ENCODE results near the gene ACER3. TPM values are rescaled to one million over a fixed set of nuclear protein-coding genes. Genes with fewer than 3 reads are reported as not detected.
"Not testable (repeated sequence)": the region's sequence is repeated elsewhere in the genome, so short reads cannot be mapped to it uniquely, and the experiment has no call there.

Gene ACER3
- total RNA-seq, 1 experiment from 2014 or later = 26.2 TPM

GRCh38 chr11:76974179-76974891, 113.6 kb downstream of the ACER3 start:
- no peak for DNase-seq (ENCODE audit: low spot score)
- in situ Hi-C loops (cut with HindIII; ENCODE audit: low sequenced_read_pairs) = no loop called here

- in situ Hi-C loops (cut with HindIII; ENCODE audit: low sequenced_read_pairs) = no loop called here
- no peak for DNase-seq (ENCODE audit: low spot score)
Measured at GRCh38 chr11:76975513-76975912, 114.8 kb downstream of the ACER3 start.

- in situ Hi-C loops (cut with HindIII; ENCODE audit: low sequenced_read_pairs) = no loop called here
- DNase-seq (ENCODE audit: low spot score) = no peak
Measured at GRCh38 chr11:76977791-76978190, 117.1 kb downstream of the ACER3 start.

GRCh38 chr11:76978239-76978638, 117.5 kb downstream of the ACER3 start:
- in situ Hi-C loops (cut with HindIII; ENCODE audit: low sequenced_read_pairs) = no loop called here

GRCh38 chr11:76978818-76979217, 118.1 kb downstream of the ACER3 start:
- in situ Hi-C loops (cut with HindIII; ENCODE audit: low sequenced_read_pairs) = no loop called here
- DNase-seq (ENCODE audit: low spot score) = peak; percentile 62

More at GRCh38 chr11:76978239-76978638, 117.5 kb downstream of the ACER3 start:
- DNase-seq (ENCODE audit: low spot score) = no peak

- in situ Hi-C loops (cut with HindIII; ENCODE audit: low sequenced_read_pairs) = no loop called here
- no peak for DNase-seq (ENCODE audit: low spot score)
Measured at GRCh38 chr11:76980196-76980595, 119.5 kb downstream of the ACER3 start.

GRCh38 chr11:76984743-76985142, 124.0 kb downstream of the ACER3 start:
- in situ Hi-C loops (cut with HindIII; ENCODE audit: low sequenced_read_pairs) = no loop called here
- no peak for DNase-seq (ENCODE audit: low spot score)

GRCh38 chr11:76987203-76987602, 126.5 kb downstream of the ACER3 start:
- in situ Hi-C loops (cut with HindIII; ENCODE audit: low sequenced_read_pairs) = no loop called here
- DNase-seq (ENCODE audit: low spot score) = no peak

- DNase-seq (ENCODE audit: low spot score) = no peak
- in situ Hi-C loops (cut with HindIII; ENCODE audit: low sequenced_read_pairs) = no loop called here
Measured at GRCh38 chr11:76990628-76991027, 129.9 kb downstream of the ACER3 start.

GRCh38 chr11:76995081-76995576, 134.4 kb downstream of the ACER3 start:
- in situ Hi-C loops (cut with HindIII; ENCODE audit: low sequenced_read_pairs) = no loop called here
- no peak for DNase-seq (ENCODE audit: low spot score)

GRCh38 chr11:76997512-76997911, 136.8 kb downstream of the ACER3 start:
- in situ Hi-C loops (cut with HindIII; ENCODE audit: low sequenced_read_pairs) = no loop called here
- DNase-seq (ENCODE audit: low spot score) = no peak

GRCh38 chr11:76999597-76999996, 138.9 kb downstream of the ACER3 start:
- in situ Hi-C loops (cut with HindIII; ENCODE audit: low sequenced_read_pairs) = no loop called here
- no peak for DNase-seq (ENCODE audit: low spot score)

GRCh38 chr11:77001613-77002012, 140.9 kb downstream of the ACER3 start:
- in situ Hi-C loops (cut with HindIII; ENCODE audit: low sequenced_read_pairs) = no loop called here
- no peak for DNase-seq (ENCODE audit: low spot score)

- DNase-seq (ENCODE audit: low spot score) = no peak
- in situ Hi-C loops (cut with HindIII; ENCODE audit: low sequenced_read_pairs) = no loop called here
Measured at GRCh38 chr11:77002776-77003175, 142.1 kb downstream of the ACER3 start.

GRCh38 chr11:77003963-77004362, 143.2 kb downstream of the ACER3 start:
- in situ Hi-C loops (cut with HindIII; ENCODE audit: low sequenced_read_pairs) = no loop called here
- DNase-seq (ENCODE audit: low spot score) = no peak

GRCh38 chr11:77009533-77010160, 148.9 kb downstream of the ACER3 start:
- in situ Hi-C loops (cut with HindIII; ENCODE audit: low sequenced_read_pairs) = no loop called here
- DNase-seq (ENCODE audit: low spot score) = no peak

GRCh38 chr11:77014669-77015068, 154.0 kb downstream of the ACER3 start:
- no peak for DNase-seq (ENCODE audit: low spot score)
- in situ Hi-C loops (cut with HindIII; ENCODE audit: low sequenced_read_pairs) = no loop called here

GRCh38 chr11:77018396-77018924, 157.7 kb downstream of the ACER3 start:
- in situ Hi-C loops (cut with HindIII; ENCODE audit: low sequenced_read_pairs); DNase-seq (ENCODE audit: low spot score): not testable (repeated sequence)

GRCh38 chr11:77019976-77020595, 159.4 kb downstream of the ACER3 start:
- in situ Hi-C loops (cut with HindIII; ENCODE audit: low sequenced_read_pairs) = no loop called here
- DNase-seq (ENCODE audit: low spot score) = no peak

GRCh38 chr11:77020734-77021133, 160.0 kb downstream of the ACER3 start:
- DNase-seq (ENCODE audit: low spot score) = no peak
- in situ Hi-C loops (cut with HindIII; ENCODE audit: low sequenced_read_pairs) = no loop called here

All from G401 (cell line).